ENCODE data around the gene PFDN5. TPM values are rescaled to one million over a fixed set of nuclear protein-coding genes. Genes with fewer than 3 reads are reported as not detected.
A peak's percentile ranks its signal among the peaks of the same experiment; 100 is the strongest.

Gene PFDN5
- total and polyA plus RNA-seq, 9 of the 15 experiments (the other 6 are each of a cell fraction or from before 2014, with no cell fraction given): 361 to 1,636 (median 742) TPM

DNA sequence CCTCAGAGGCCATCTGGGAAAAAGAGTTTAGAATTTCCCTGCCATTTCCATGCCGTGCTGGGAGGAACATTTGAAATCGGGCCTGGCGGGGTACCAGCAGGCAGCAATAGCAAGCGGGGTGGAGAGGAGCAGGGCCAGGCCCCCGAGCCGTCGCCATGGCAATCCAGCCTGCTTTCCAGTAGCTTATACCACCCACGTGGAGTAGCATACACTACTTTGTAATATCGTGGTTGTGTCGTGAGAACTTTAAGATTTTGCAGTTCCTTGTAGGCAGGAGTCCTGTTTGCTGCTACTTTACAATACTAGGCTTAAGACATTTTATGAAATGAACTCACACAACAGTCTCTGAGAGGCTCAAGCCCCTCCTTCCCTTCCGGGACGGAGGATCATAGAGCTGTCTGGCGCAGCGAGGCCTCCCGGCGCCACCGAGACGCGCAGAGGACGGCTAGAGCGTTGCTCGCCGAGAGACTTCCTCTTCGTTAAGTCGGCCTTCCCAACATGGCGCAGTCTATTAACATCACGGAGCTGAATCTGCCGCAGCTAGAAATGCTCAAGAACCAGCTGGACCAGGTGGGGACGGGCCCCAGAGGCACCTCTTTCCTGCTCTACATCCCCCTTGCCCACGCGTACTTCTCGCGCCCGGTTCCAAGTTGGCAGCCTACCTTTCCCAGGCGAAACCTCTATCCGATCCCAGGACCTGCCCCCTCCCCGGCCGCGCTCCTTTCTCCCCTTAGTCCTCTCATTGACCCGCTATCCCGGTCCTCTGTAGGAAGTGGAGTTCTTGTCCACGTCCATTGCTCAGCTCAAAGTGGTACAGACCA lies at the start of gene PFDN5 (continued):
- TF ChIP-seq EP400 (IDR thresholded peaks at IDR 0.05): peak; percentile 84
- TF ChIP-seq, protein P1, sequence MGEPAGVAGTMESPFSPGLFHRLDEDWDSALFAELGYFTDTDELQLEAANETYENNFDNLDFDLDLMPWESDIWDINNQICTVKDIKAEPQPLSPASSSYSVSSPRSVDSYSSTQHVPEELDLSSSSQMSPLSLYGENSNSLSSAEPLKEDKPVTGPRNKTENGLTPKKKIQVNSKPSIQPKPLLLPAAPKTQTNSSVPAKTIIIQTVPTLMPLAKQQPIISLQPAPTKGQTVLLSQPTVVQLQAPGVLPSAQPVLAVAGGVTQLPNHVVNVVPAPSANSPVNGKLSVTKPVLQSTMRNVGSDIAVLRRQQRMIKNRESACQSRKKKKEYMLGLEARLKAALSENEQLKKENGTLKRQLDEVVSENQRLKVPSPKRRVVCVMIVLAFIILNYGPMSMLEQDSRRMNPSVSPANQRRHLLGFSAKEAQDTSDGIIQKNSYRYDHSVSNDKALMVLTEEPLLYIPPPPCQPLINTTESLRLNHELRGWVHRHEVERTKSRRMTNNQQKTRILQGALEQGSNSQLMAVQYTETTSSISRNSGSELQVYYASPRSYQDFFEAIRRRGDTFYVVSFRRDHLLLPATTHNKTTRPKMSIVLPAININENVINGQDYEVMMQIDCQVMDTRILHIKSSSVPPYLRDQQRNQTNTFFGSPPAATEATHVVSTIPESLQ (CRISPR knock-in tag; IDR thresholded peaks at IDR 0.05): peak; percentile 71; the same call in 1 of the 2 replicates
- TF ChIP-seq NCOA6 (IDR thresholded peaks at IDR 0.05): no peak
- peak; percentile 79 for TF ChIP-seq HCFC1 (IDR thresholded peaks at IDR 0.05; ENCODE audit: low read depth, low read length)
- no peak for TF ChIP-seq FOXA1 (IDR thresholded peaks at IDR 0.05; ENCODE audit: borderline replicate concordance)
- TF ChIP-seq ZNF695 (CRISPR knock-in tag; IDR thresholded peaks at IDR 0.05): no peak
- 0 out of 4 replicates have a peak, but pooled peaks have one; percentile 28 to 43 for TF ChIP-seq TEAD1 (CRISPR knock-in tag; IDR thresholded peaks at IDR 0.05)
- 0 out of 2 replicates have a peak, but pooled peaks have one; percentile 14 for TF ChIP-seq LEF1 (IDR thresholded peaks at IDR 0.05)
- TF ChIP-seq FOXK1 (CRISPR knock-in tag; IDR thresholded peaks at IDR 0.05; ENCODE audit: borderline replicate concordance): peak; percentile 58; the same call in 1 of the 2 replicates
- TF ChIP-seq, protein P2, sequence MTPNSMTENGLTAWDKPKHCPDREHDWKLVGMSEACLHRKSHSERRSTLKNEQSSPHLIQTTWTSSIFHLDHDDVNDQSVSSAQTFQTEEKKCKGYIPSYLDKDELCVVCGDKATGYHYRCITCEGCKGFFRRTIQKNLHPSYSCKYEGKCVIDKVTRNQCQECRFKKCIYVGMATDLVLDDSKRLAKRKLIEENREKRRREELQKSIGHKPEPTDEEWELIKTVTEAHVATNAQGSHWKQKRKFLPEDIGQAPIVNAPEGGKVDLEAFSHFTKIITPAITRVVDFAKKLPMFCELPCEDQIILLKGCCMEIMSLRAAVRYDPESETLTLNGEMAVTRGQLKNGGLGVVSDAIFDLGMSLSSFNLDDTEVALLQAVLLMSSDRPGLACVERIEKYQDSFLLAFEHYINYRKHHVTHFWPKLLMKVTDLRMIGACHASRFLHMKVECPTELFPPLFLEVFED (CRISPR knock-in tag; conservative IDR thresholded peaks at IDR 0.05): 0 out of 2 replicates have a peak, but pooled peaks have one; percentile 69
- TF ChIP-seq XRCC4 (IDR thresholded peaks at IDR 0.05; ENCODE audit: extremely low read depth, insufficient read depth, insufficient read length): no peak
- TF ChIP-seq LARP7 (IDR thresholded peaks at IDR 0.05): no peak
- peak; percentile 97 for TF ChIP-seq TAF9B (IDR thresholded peaks at IDR 0.05; ENCODE audit: partially characterized antibody)
- TF ChIP-seq, protein P3, sequence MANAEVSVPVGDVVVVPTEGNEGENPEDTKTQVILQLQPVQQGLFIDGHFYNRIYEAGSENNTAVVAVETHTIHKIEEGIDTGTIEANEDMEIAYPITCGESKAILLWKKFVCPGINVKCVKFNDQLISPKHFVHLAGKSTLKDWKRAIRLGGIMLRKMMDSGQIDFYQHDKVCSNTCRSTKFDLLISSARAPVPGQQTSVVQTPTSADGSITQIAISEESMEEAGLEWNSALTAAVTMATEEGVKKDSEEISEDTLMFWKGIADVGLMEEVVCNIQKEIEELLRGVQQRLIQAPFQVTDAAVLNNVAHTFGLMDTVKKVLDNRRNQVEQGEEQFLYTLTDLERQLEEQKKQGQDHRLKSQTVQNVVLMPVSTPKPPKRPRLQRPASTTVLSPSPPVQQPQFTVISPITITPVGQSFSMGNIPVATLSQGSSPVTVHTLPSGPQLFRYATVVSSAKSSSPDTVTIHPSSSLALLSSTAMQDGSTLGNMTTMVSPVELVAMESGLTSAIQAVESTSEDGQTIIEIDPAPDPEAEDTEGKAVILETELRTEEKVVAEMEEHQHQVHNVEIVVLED (CRISPR knock-in tag; IDR thresholded peaks at IDR 0.05): peak; percentile 46
- TF ChIP-seq JUND (IDR thresholded peaks at IDR 0.05; ENCODE audit: borderline replicate concordance, low read depth, low read length): no peak
- TF ChIP-seq JUND (tag; IDR thresholded peaks at IDR 0.05; ENCODE audit: borderline replicate concordance, low read depth, low read length): no peak; the same call in 2 of the 3 replicates
- peak; percentile 60 for TF ChIP-seq EGR1 (conservative IDR thresholded peaks at IDR 0.05)
- TF ChIP-seq ZNF445 (CRISPR knock-in tag; IDR thresholded peaks at IDR 0.05; ENCODE audit: low read depth): no peak
- TF ChIP-seq PML (IDR thresholded peaks at IDR 0.05; ENCODE audit: low read length): 0 out of 2 replicates have a peak, but pooled peaks have one; percentile 55
- TF ChIP-seq BRD4 (IDR thresholded peaks at IDR 0.05): no peak
- TF ChIP-seq, protein P4, sequence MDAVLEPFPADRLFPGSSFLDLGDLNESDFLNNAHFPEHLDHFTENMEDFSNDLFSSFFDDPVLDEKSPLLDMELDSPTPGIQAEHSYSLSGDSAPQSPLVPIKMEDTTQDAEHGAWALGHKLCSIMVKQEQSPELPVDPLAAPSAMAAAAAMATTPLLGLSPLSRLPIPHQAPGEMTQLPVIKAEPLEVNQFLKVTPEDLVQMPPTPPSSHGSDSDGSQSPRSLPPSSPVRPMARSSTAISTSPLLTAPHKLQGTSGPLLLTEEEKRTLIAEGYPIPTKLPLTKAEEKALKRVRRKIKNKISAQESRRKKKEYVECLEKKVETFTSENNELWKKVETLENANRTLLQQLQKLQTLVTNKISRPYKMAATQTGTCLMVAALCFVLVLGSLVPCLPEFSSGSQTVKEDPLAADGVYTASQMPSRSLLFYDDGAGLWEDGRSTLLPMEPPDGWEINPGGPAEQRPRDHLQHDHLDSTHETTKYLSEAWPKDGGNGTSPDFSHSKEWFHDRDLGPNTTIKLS (IDR thresholded peaks at IDR 0.05; ENCODE audit: borderline replicate concordance, low read depth): peak; percentile 89

Measured in K562 (cell line).